Hepatocyte (in vitro differentiated cells): ENCODE data around the gene TMA7B. TPM values are rescaled to one million over a fixed set of nuclear protein-coding genes. Genes with fewer than 3 reads are reported as not detected.
A peak's percentile ranks its signal among the peaks of the same experiment; 100 is the strongest.

Source experiments
- DNase-seq: peaks from one replicate; pipeline ENCODE4 v3.0.0-alpha.2; 2016; ENCODE audit warnings: low spot score
- H2AFZ ChIP-seq: fragments of 200-600 bp; sonication (generic); 2 replicates; pipeline ENCODE4 v1.6.0; 2016; ENCODE audit warnings: antibody characterized with exemption, mild to moderate bottlenecking
- H3K27ac ChIP-seq: fragments of 200-600 bp; sonication (generic); 2 replicates; pipeline ENCODE4 v1.5.1; 2016; ENCODE audit warnings: mild to moderate bottlenecking
- H3K27me3 ChIP-seq: fragments of 200-600 bp; sonication (generic); 2 replicates; pipeline ENCODE4 v1.6.1; 2016
- H3K36me3 ChIP-seq: fragments of 200-600 bp; sonication (generic); replicated peaks from 2 replicates; pipeline ENCODE4 v1.5.1; 2016; ENCODE audit warnings: low read depth; ENCODE audit not compliant: insufficient read depth
- H3K4me1 ChIP-seq: fragments of 200-600 bp; sonication (generic); 2 replicates; pipeline ENCODE4 v1.5.1; 2016; ENCODE audit warnings: mild to moderate bottlenecking, moderate library complexity; ENCODE audit not compliant: insufficient read depth
- H3K4me2 ChIP-seq: fragments of 200-600 bp; sonication (generic); 2 replicates; pipeline ENCODE4 v1.6.0; 2016
- H3K4me3 ChIP-seq: fragments of 200-600 bp; sonication (generic); 2 replicates; pipeline ENCODE4 v1.5.1; 2016; ENCODE audit warnings: mild to moderate bottlenecking
- H3K79me2 ChIP-seq: fragments of 200-600 bp; sonication (generic); 2 replicates; pipeline ENCODE4 v1.6.0; 2017; ENCODE audit warnings: mild to moderate bottlenecking
- H3K9me2 ChIP-seq: fragments of 200-600 bp; sonication (generic); replicated peaks from 2 replicates; pipeline ENCODE4 v1.6.0; 2017; ENCODE audit warnings: mild to moderate bottlenecking; ENCODE audit not compliant: insufficient read depth
- H3K9me3 ChIP-seq: fragments of 200-600 bp; sonication (generic); 2 replicates; pipeline ENCODE4 v1.5.1; 2016; ENCODE audit warnings: low read depth, mild to moderate bottlenecking
- H4K20me1 ChIP-seq: fragments of 200-600 bp; sonication (generic); 2 replicates; pipeline ENCODE4 v1.6.0; 2016; ENCODE audit warnings: mild to moderate bottlenecking; ENCODE audit not compliant: insufficient read depth, poor library complexity, severe bottlenecking
- CTCF ChIP-seq: fragments of 200-600 bp; sonication (generic); IDR thresholded peaks from 2 replicates; pipeline ENCODE4 v1.5.1; 2016; ENCODE audit warnings: antibody characterized with exemption, mild to moderate bottlenecking; ENCODE audit not compliant: poor library complexity
- EZH2 ChIP-seq: fragments of 200-600 bp; sonication (generic); IDR thresholded peaks from 2 replicates; pipeline ENCODE4 v1.6.1; 2016; ENCODE audit warnings: antibody characterized with exemption, mild to moderate bottlenecking, borderline replicate concordance
- EZH2phosphoT487 ChIP-seq: fragments of 200-600 bp; sonication (generic); IDR thresholded peaks from one replicate; pipeline ENCODE4 v1.6.1; 2018; ENCODE audit warnings: antibody characterized with exemption, mild to moderate bottlenecking, low read depth, moderate library complexity; ENCODE audit not compliant: unreplicated experiment, severe bottlenecking
- WGBS: methylation state at CpG from one replicate; pipeline ENCODE4 v1.1.6; 2016; ENCODE audit warnings: low lambda C conversion rate; ENCODE audit errors: missing lambda C conversion rate; 5-methylcytosine and 5-hydroxymethylcytosine counted together
- polyA plus RNA-seq: library from polyadenylated mRNA; unstranded; fragments of >200 nt; fragmentation: Nextera tagmentation; extraction: Ambion mirVana; gene quantifications from 2 replicates; pipeline ENCODE4 v1.2.1, GENCODE V29; 2016
- total RNA-seq: library from RNA; depleted of rRNA; stranded (reverse); fragments of >200 nt; gene quantifications from 2 replicates; pipeline ENCODE4 v1.2.3, GENCODE V29; 2014

Gene TMA7B
- total and polyA plus RNA-seq, 2 experiments from 2014 or later: not detected

- H3K4me3 ChIP-seq: no peak overlapping the region
- H3K79me2 ChIP-seq: peaks cover 50% of the 10 kb centered on the region
- no peak for DNase-seq
- no peaks in the 10 kb centered on the region for H3K27me3 ChIP-seq
- H3K27ac ChIP-seq: peak overlapping the region; percentile 27
- H3K4me1 ChIP-seq: peaks cover 18% of the 10 kb centered on the region
- H3K9me2 ChIP-seq: no peaks in the 10 kb centered on the region
- H2AFZ ChIP-seq: no peak overlapping the region
- no peaks in the 10 kb centered on the region for H3K9me3 ChIP-seq
- no peak for TF ChIP-seq CTCF
- 84% methylated on average over 27 of the region's 27 CpGs for WGBS
- peaks cover 10% of the 10 kb centered on the region for H4K20me1 ChIP-seq
- H3K36me3 ChIP-seq: no peaks in the 10 kb centered on the region
- no peak overlapping the region for H3K4me2 ChIP-seq
Measured at GRCh38 chr22:40007853-40008710, 47.9 kb downstream of the TMA7B start.

- Histone ChIP-seq H3K4me3 (no peak overlapping the region), H3K79me2 (peaks cover 50% of the 10 kb centered on the region), H4K20me1 (peaks cover 10% of the 10 kb centered on the region), H3K4me2 (no peak overlapping the region), H3K27ac (peak overlapping the region; percentile 27), H2AFZ (no peak overlapping the region), H3K36me3 (no peaks in the 10 kb centered on the region), H3K9me3 (no peaks in the 10 kb centered on the region), H3K4me1 (peaks cover 18% of the 10 kb centered on the region), H3K9me2 (no peaks in the 10 kb centered on the region), H3K27me3 (no peaks in the 10 kb centered on the region)
- WGBS: 65% methylated on average over 10 of the region's 10 CpGs
- no peak for DNase-seq
- no peak for TF ChIP-seq EZH2
- TF ChIP-seq CTCF: no peak
- no peak for TF ChIP-seq EZH2phosphoT487
Measured at GRCh38 chr22:40008726-40009291, 48.6 kb downstream of the TMA7B start.

- Histone ChIP-seq H4K20me1 (peaks cover 10% of the 10 kb centered on the region), H3K9me2 (no peaks in the 10 kb centered on the region), H3K79me2 (peaks cover 47% of the 10 kb centered on the region), H3K27me3 (no peaks in the 10 kb centered on the region), H3K4me3 (no peak overlapping the region), H3K9me3 (no peaks in the 10 kb centered on the region), H3K27ac (peak overlapping the region; percentile 27), H3K4me2 (no peak overlapping the region), H3K36me3 (no peaks in the 10 kb centered on the region), H2AFZ (no peak overlapping the region), H3K4me1 (peaks cover 19% of the 10 kb centered on the region)
- TF ChIP-seq CTCF (no peak), EZH2 (no peak), EZH2phosphoT487 (no peak)
- no peak for DNase-seq
- WGBS: 55% methylated on average over 10 of the region's 11 CpGs
Measured at GRCh38 chr22:40009292-40009774, 49.1 kb downstream of the TMA7B start.
